ENCODE data around the gene DHRS1. TPM values are rescaled to one million over a fixed set of nuclear protein-coding genes. Genes with fewer than 3 reads are reported as not detected.

Gene DHRS1
- total and polyA plus RNA-seq, 2 experiments from 2014 or later, result 15.0 to 15.4 TPM

GRCh38 chr14:24253936-24254335 lies 45.6 kb downstream of the DHRS1 start:
- peaks cover 2% of the 10 kb centered on the region; the same call in 2 of the 3 replicates for H3K4me1 Mint-ChIP-seq
- no peak overlapping the region for H3K4me3 ChIP-seq
- ATAC-seq, result no peak
- H3K79me2 ChIP-seq (replicated peaks; ENCODE audit: insufficient read depth), result no peaks in the 10 kb centered on the region
- no peaks in the 10 kb centered on the region for H3K9me2 ChIP-seq (ENCODE audit: insufficient read depth)
- H2AFZ ChIP-seq, result no peak overlapping the region
- H3K36me3 ChIP-seq (ENCODE audit: insufficient read depth), result no peaks in the 10 kb centered on the region
- no peaks in the 10 kb centered on the region for H3K9me3 Mint-ChIP-seq
- no peak overlapping the region for H3K27ac Mint-ChIP-seq
- H3K27ac ChIP-seq (ENCODE audit: low read depth), result no peak overlapping the region
- H4K20me1 ChIP-seq (replicated peaks; ENCODE audit: insufficient read depth), result no peaks in the 10 kb centered on the region
- peaks cover 14% of the 10 kb centered on the region for H3K27me3 Mint-ChIP-seq (ENCODE audit: insufficient read depth, low read depth, poor library complexity)
- no peak for TF ChIP-seq ETS1 (IDR thresholded peaks at IDR 0.05)
- no peak for TF ChIP-seq POLR2AphosphoS5 (IDR thresholded peaks at IDR 0.05; ENCODE audit: low read depth)
- no peak for TF ChIP-seq CREB1 (CRISPR knock-in tag; IDR thresholded peaks at IDR 0.05; ENCODE audit: low read depth)
- TF ChIP-seq ZNF462 (CRISPR knock-in tag; IDR thresholded peaks at IDR 0.05), result no peak
- no peak for TF ChIP-seq STAT1 (IDR thresholded peaks at IDR 0.05; ENCODE audit: unreplicated experiment)
- TF ChIP-seq JUNB (IDR thresholded peaks at IDR 0.05; ENCODE audit: unreplicated experiment), result no peak
- TF ChIP-seq, protein P1, sequence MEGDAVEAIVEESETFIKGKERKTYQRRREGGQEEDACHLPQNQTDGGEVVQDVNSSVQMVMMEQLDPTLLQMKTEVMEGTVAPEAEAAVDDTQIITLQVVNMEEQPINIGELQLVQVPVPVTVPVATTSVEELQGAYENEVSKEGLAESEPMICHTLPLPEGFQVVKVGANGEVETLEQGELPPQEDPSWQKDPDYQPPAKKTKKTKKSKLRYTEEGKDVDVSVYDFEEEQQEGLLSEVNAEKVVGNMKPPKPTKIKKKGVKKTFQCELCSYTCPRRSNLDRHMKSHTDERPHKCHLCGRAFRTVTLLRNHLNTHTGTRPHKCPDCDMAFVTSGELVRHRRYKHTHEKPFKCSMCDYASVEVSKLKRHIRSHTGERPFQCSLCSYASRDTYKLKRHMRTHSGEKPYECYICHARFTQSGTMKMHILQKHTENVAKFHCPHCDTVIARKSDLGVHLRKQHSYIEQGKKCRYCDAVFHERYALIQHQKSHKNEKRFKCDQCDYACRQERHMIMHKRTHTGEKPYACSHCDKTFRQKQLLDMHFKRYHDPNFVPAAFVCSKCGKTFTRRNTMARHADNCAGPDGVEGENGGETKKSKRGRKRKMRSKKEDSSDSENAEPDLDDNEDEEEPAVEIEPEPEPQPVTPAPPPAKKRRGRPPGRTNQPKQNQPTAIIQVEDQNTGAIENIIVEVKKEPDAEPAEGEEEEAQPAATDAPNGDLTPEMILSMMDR (conservative IDR thresholded peaks at IDR 0.05; ENCODE audit: low read depth in 2 of 2), result no peak
- TF ChIP-seq NANOG (IDR thresholded peaks at IDR 0.05; ENCODE audit: borderline replicate concordance), result no peak
- TF ChIP-seq, protein P2, sequence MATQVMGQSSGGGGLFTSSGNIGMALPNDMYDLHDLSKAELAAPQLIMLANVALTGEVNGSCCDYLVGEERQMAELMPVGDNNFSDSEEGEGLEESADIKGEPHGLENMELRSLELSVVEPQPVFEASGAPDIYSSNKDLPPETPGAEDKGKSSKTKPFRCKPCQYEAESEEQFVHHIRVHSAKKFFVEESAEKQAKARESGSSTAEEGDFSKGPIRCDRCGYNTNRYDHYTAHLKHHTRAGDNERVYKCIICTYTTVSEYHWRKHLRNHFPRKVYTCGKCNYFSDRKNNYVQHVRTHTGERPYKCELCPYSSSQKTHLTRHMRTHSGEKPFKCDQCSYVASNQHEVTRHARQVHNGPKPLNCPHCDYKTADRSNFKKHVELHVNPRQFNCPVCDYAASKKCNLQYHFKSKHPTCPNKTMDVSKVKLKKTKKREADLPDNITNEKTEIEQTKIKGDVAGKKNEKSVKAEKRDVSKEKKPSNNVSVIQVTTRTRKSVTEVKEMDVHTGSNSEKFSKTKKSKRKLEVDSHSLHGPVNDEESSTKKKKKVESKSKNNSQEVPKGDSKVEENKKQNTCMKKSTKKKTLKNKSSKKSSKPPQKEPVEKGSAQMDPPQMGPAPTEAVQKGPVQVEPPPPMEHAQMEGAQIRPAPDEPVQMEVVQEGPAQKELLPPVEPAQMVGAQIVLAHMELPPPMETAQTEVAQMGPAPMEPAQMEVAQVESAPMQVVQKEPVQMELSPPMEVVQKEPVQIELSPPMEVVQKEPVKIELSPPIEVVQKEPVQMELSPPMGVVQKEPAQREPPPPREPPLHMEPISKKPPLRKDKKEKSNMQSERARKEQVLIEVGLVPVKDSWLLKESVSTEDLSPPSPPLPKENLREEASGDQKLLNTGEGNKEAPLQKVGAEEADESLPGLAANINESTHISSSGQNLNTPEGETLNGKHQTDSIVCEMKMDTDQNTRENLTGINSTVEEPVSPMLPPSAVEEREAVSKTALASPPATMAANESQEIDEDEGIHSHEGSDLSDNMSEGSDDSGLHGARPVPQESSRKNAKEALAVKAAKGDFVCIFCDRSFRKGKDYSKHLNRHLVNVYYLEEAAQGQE (IDR thresholded peaks at IDR 0.05; ENCODE audit: unreplicated experiment), result no peak
- no peak for TF ChIP-seq EZH2 (IDR thresholded peaks at IDR 0.05; ENCODE audit: low read depth, unreplicated experiment)
- no peak for TF ChIP-seq ZNF331 (CRISPR knock-in tag; IDR thresholded peaks at IDR 0.05; ENCODE audit: low read depth)
- TF ChIP-seq ZNF114 (CRISPR knock-in tag; IDR thresholded peaks at IDR 0.05), result no peak
- no peak for TF ChIP-seq EZH2phosphoT487 (IDR thresholded peaks at IDR 0.05; ENCODE audit: unreplicated experiment)
- no peaks in the 10 kb centered on the region for H3K4me1 ChIP-seq (ENCODE audit: insufficient read depth)
- no peak overlapping the region for H3K4me3 Mint-ChIP-seq
- no peaks in the 10 kb centered on the region for H3F3A ChIP-seq (replicated peaks; ENCODE audit: low read depth)
- H3K4me2 ChIP-seq, result no peak overlapping the region
- DNase-seq (ENCODE audit: low spot score), result no peak
- H3K27me3 ChIP-seq (ENCODE audit: insufficient read depth), result no peaks in the 10 kb centered on the region
- no peaks in the 10 kb centered on the region for H3K36me3 Mint-ChIP-seq (ENCODE audit: low read depth)

Measured in GM23338 (cell line).